T-cell (primary cell): ENCODE results near the gene TXNRD1. TPM values are rescaled to one million over a fixed set of nuclear protein-coding genes. Genes with fewer than 3 reads are reported as not detected.

Experiments
- ATAC-seq, 4 experiments: fragments of 200-7000 bp in 3 of 4; fragments of 150-1000 bp in 1 of 4; cut with Tn5 transposase; replicated peaks in 1 of 4; 1 replicate in 3 of 4; 2 replicates in 1 of 4; pipeline ENCODE4 v1.10.0; 2021; ENCODE audit warnings: moderate library complexity in 3 of 4, mild to moderate bottlenecking in 2 of 4, moderate number of reproducible peaks in 1 of 4
- CTCF ChIA-PET, 2 donors: fragments of 300-600 bp; sonication (Branson Sonifier 250); formaldehyde crosslinking; loops; one replicate each; lab custom pipeline; 2022; ENCODE audit warnings: antibody characterized with exemption in 2 of 2; lab: Charles Lee
- POLR2A ChIA-PET, 2 donors: fragments of 300-600 bp; sonication (Branson Sonifier 250); formaldehyde crosslinking; loops; one replicate each; lab custom pipeline; 2022; ENCODE audit warnings: antibody characterized with exemption in 2 of 2; lab: Charles Lee
- DNase-seq, 35 experiments: peaks; one replicate each; pipeline versions ENCODE4 v3.0.0 to v3.0.0-alpha.2; 2013 to 2023
- H3K27ac ChIP-seq: one replicate; pipeline ENCODE4 v1.5.1; 2013; ENCODE audit warnings: low read length
- H3K27me3 ChIP-seq, 2 experiments: replicated peaks in 1 of 2; 1 replicate in 1 of 2; 2 replicates in 1 of 2; pipeline versions ENCODE4 v1.6.1 to v1.7.0; 2013; ENCODE audit warnings: low read length in 1 of 2, mixed read lengths in 1 of 2; ENCODE audit not compliant: control insufficient read depth in 2 of 2, insufficient read depth in 2 of 2; ENCODE audit errors: extremely low read depth in 1 of 2
- H3K36me3 ChIP-seq, 2 donors: 1 replicate in 1 of 2; 2 replicates in 1 of 2; pipeline versions ENCODE4 v1.6.1 to v1.7.0; 2013; ENCODE audit warnings: low read length in 1 of 2; ENCODE audit not compliant: control insufficient read depth in 2 of 2, insufficient read depth in 1 of 2; ENCODE audit errors: extremely low read depth in 1 of 2
- H3K4me1 ChIP-seq, 2 experiments: 1 replicate in 1 of 2; 2 replicates in 1 of 2; pipeline versions ENCODE4 v1.6.1 to v1.7.0; 2013; ENCODE audit warnings: low read length in 2 of 2, mixed read lengths in 1 of 2; ENCODE audit not compliant: insufficient read depth in 2 of 2, control insufficient read depth in 1 of 2; ENCODE audit errors: extremely low read depth in 1 of 2
- H3K4me3 ChIP-seq, 2 donors: 1 replicate in 1 of 2; 2 replicates in 1 of 2; pipeline versions ENCODE4 v1.5.1 to v1.7.0; 2013; ENCODE audit warnings: mild to moderate bottlenecking in 2 of 2, low read length in 1 of 2, moderate library complexity in 1 of 2; ENCODE audit not compliant: control insufficient read depth in 1 of 2; ENCODE audit errors: extremely low read depth in 1 of 2
- H3K9me3 ChIP-seq: 2 replicates; pipeline ENCODE4 v1.7.0; 2013
- H3K27ac Mint-ChIP-seq, 2 donors: one replicate each; pipeline ENCODE4 v1.8.0; 2020 to 2021; ENCODE audit warnings: mild to moderate bottlenecking in 2 of 2, mixed read lengths in 2 of 2
- H3K27me3 Mint-ChIP-seq, 2 donors: one replicate each; pipeline ENCODE4 v1.8.0; 2021 to 2022; ENCODE audit warnings: mixed read lengths in 2 of 2
- H3K36me3 Mint-ChIP-seq: one replicate; pipeline ENCODE4 v1.8.0; 2021; ENCODE audit warnings: mixed read lengths
- H3K4me1 Mint-ChIP-seq, 3 donors: one replicate each; pipeline ENCODE4 v1.8.0; 2020 to 2022; ENCODE audit warnings: mixed read lengths in 3 of 3, mild to moderate bottlenecking in 1 of 3
- H3K4me3 Mint-ChIP-seq, 3 donors: one replicate each; pipeline ENCODE4 v1.8.0; 2020 to 2022; ENCODE audit warnings: mild to moderate bottlenecking in 3 of 3, mixed read lengths in 3 of 3, moderate library complexity in 3 of 3
- H3K9me3 Mint-ChIP-seq, 3 donors: one replicate each; pipeline ENCODE4 v1.8.0; 2020 to 2022; ENCODE audit warnings: mixed read lengths in 3 of 3
- WGBS: methylation state at CpG from one replicate; pipeline ENCODE4 v1.1.5; 2013; ENCODE audit warnings: missing lambda C conversion rate; ENCODE audit not compliant: insufficient coverage; 5-methylcytosine and 5-hydroxymethylcytosine counted together
- total RNA-seq, 35 experiments: library from RNA in 6 of 35; stranded (reverse) in 6 of 35; fragments of 120-200 nt in 1 of 35; gene quantifications; one replicate each; pipeline versions ENCODE4 v1.2.1 to v1.2.4 and lab custom pipeline; 2013 to 2026

Gene TXNRD1
- total RNA-seq, 5 donors from 2014 or later (not counting 1 experiment from before 2014, with no cell fraction given), result 33.1 to 91.7 (median 68.9) TPM

GRCh38 chr12:104372721-104373335 lies 157.2 kb downstream of the TXNRD1 start:
- H3K36me3 ChIP-seq, result no peaks in the 10 kb centered on the region
- Mint-ChIP-seq H3K4me3 (no peak overlapping the region), H3K4me1 (peaks cover 11 to 20% (median 14%) of the 10 kb centered on the region in 3 donors), H3K9me3 (peaks cover 0 to 8% (median 6%) of the 10 kb centered on the region in 3 donors), H3K27me3 (peaks cover 0 to 3% of the 10 kb centered on the region in 2 donors), H3K36me3 (peaks cover 7% of the 10 kb centered on the region), H3K27ac (no peak overlapping the region)
- DNase-seq (no peak), ATAC-seq (no peak)
- CTCF ChIA-PET, result interaction anchor here in 1 of 2 donors (0.6 kb wide), 1 partner anchor 172 kb away, joined by 3 read pairs; no protein-coding TSS in a partner anchor
- H3K27me3 ChIP-seq, result peaks cover 0 to 3% of the 10 kb centered on the region in 2 experiments
- WGBS, result 96% methylated on average over 7 of the region's 10 CpGs
- H3K4me3 ChIP-seq, result no peak overlapping the region
- H3K9me3 ChIP-seq, result no peaks in the 10 kb centered on the region
- POLR2A ChIA-PET, result no interaction called here
- H3K27ac ChIP-seq, result no peak overlapping the region
- H3K4me1 ChIP-seq, result peaks cover 4 to 15% of the 10 kb centered on the region in 2 experiments

- no peak for ATAC-seq
- H3K27ac Mint-ChIP-seq, result no peak overlapping the region
- peaks cover 7% of the 10 kb centered on the region for H3K36me3 Mint-ChIP-seq
- DNase-seq, result no peak
- POLR2A ChIA-PET, result no interaction called here
- H3K9me3 Mint-ChIP-seq, result peaks cover 0 to 8% (median 6%) of the 10 kb centered on the region in 3 donors
- WGBS, result no CpG with 5 or more reads among the region's 2 CpGs
- peaks cover 0 to 3% of the 10 kb centered on the region in 2 experiments for H3K27me3 ChIP-seq
- peaks cover 11 to 20% (median 14%) of the 10 kb centered on the region in 3 donors for H3K4me1 Mint-ChIP-seq
- H3K4me3 Mint-ChIP-seq, result no peak overlapping the region
- no peak overlapping the region for H3K4me3 ChIP-seq
- no peaks in the 10 kb centered on the region for H3K27me3 Mint-ChIP-seq
- H3K36me3 ChIP-seq, result no peaks in the 10 kb centered on the region
- peaks cover 4 to 15% of the 10 kb centered on the region in 2 experiments for H3K4me1 ChIP-seq
- H3K27ac ChIP-seq, result no peak overlapping the region
- CTCF ChIA-PET, result interaction anchor here in 1 of 2 donors (1.1 kb wide), 1 partner anchor 116 kb away, joined by 3 read pairs; no protein-coding TSS in a partner anchor
- no peaks in the 10 kb centered on the region for H3K9me3 ChIP-seq
These were observed 158.5 kb downstream of the TXNRD1 start for GRCh38 chr12:104374071-104374470.

- H3K27me3 ChIP-seq, result peaks cover 0 to 3% of the 10 kb centered on the region in 2 experiments
- peaks cover 4 to 15% of the 10 kb centered on the region in 2 experiments for H3K4me1 ChIP-seq
- H3K4me1 Mint-ChIP-seq, result peaks cover 11 to 20% (median 14%) of the 10 kb centered on the region in 3 donors
- 50% methylated on average over 2 of the region's 6 CpGs for WGBS
- peaks cover 0 to under 1% (median 0%) of the 10 kb centered on the region in 3 donors for H3K9me3 Mint-ChIP-seq
- CTCF ChIA-PET, result interaction anchor here in 1 of 2 donors (1.1 kb wide), 1 partner anchor 117 kb away, joined by 3 read pairs; no protein-coding TSS in a partner anchor
- H3K9me3 ChIP-seq, result no peaks in the 10 kb centered on the region
- H3K36me3 ChIP-seq, result no peaks in the 10 kb centered on the region
- H3K36me3 Mint-ChIP-seq, result no peaks in the 10 kb centered on the region
- no peaks in the 10 kb centered on the region for H3K27me3 Mint-ChIP-seq
- POLR2A ChIA-PET, result no interaction called here
- no peak overlapping the region for H3K4me3 Mint-ChIP-seq
- ATAC-seq, result no peak
- H3K4me3 ChIP-seq, result no peak overlapping the region
- no peak overlapping the region for H3K27ac ChIP-seq
- no peak overlapping the region for H3K27ac Mint-ChIP-seq
- no peak for DNase-seq
These were observed 159.2 kb downstream of the TXNRD1 start for GRCh38 chr12:104374806-104375205.

GRCh38 chr12:104375775-104376174 lies 160.2 kb downstream of the TXNRD1 start:
- Mint-ChIP-seq H3K27me3 (no peaks in the 10 kb centered on the region), H3K36me3 (no peaks in the 10 kb centered on the region), H3K4me1 (peaks cover 11 to 19% (median 14%) of the 10 kb centered on the region in 3 donors), H3K4me3 (no peak overlapping the region), H3K27ac (no peak overlapping the region), H3K9me3 (no peaks in the 10 kb centered on the region)
- WGBS, result 79% methylated on average over 2 of the region's 4 CpGs
- H3K27me3 ChIP-seq, result peaks cover 0 to 3% of the 10 kb centered on the region in 2 experiments
- H3K27ac ChIP-seq, result no peak overlapping the region
- H3K9me3 ChIP-seq, result no peaks in the 10 kb centered on the region
- H3K36me3 ChIP-seq, result no peaks in the 10 kb centered on the region
- ATAC-seq, result no peak
- no peak for DNase-seq
- peaks cover 4 to 15% of the 10 kb centered on the region in 2 experiments for H3K4me1 ChIP-seq
- H3K4me3 ChIP-seq, result no peak overlapping the region
- CTCF ChIA-PET, result interaction anchor here in 1 of 2 donors (0.5 kb wide), 1 partner anchor 298 kb away, joined by 3 read pairs; no protein-coding TSS in a partner anchor
- POLR2A ChIA-PET, result no interaction called here

- peaks cover 4 to 14% of the 10 kb centered on the region in 2 experiments for H3K4me1 ChIP-seq
- WGBS, result 93% methylated on average over 12 of the region's 18 CpGs
- H3K36me3 Mint-ChIP-seq, result no peaks in the 10 kb centered on the region
- H3K4me3 ChIP-seq, result no peak overlapping the region
- no peak overlapping the region for H3K4me3 Mint-ChIP-seq
- H3K27ac Mint-ChIP-seq, result no peak overlapping the region
- CTCF ChIA-PET, result no interaction called here
- no peak for ATAC-seq
- no peaks in the 10 kb centered on the region for H3K36me3 ChIP-seq
- H3K9me3 ChIP-seq, result no peaks in the 10 kb centered on the region
- DNase-seq, result no peak
- H3K27me3 Mint-ChIP-seq, result peaks cover 5 to 6% of the 10 kb centered on the region in 2 donors
- POLR2A ChIA-PET, result no interaction called here
- no peaks in the 10 kb centered on the region for H3K9me3 Mint-ChIP-seq
- peaks cover 11 to 13% (median 11%) of the 10 kb centered on the region in 3 donors for H3K4me1 Mint-ChIP-seq
- H3K27me3 ChIP-seq, result peaks cover 0 to 7% of the 10 kb centered on the region in 2 experiments
- no peak overlapping the region for H3K27ac ChIP-seq
These were observed 161.3 kb downstream of the TXNRD1 start for GRCh38 chr12:104376650-104377513.

- no peak overlapping the region for H3K4me3 Mint-ChIP-seq
- peaks cover 0 to 8% of the 10 kb centered on the region in 2 experiments for H3K27me3 ChIP-seq
- DNase-seq, result no peak
- peaks cover 5 to 6% of the 10 kb centered on the region in 2 donors for H3K27me3 Mint-ChIP-seq
- H3K9me3 ChIP-seq, result no peaks in the 10 kb centered on the region
- no peak overlapping the region for H3K4me3 ChIP-seq
- H3K9me3 Mint-ChIP-seq, result no peaks in the 10 kb centered on the region
- peaks cover 10 to 11% (median 11%) of the 10 kb centered on the region in 3 donors for H3K4me1 Mint-ChIP-seq
- H3K36me3 ChIP-seq, result no peaks in the 10 kb centered on the region
- ChIA-PET CTCF (no interaction called here), POLR2A (interaction anchor here in 1 of 2 donors (0.6 kb wide), 1 partner anchor 517 kb away, joined by 4 read pairs; no protein-coding TSS in a partner anchor)
- H3K4me1 ChIP-seq, result peaks cover 2 to 14% of the 10 kb centered on the region in 2 experiments
- no peak for ATAC-seq
- no peaks in the 10 kb centered on the region for H3K36me3 Mint-ChIP-seq
- H3K27ac ChIP-seq, result no peak overlapping the region
- 50% methylated on average over 2 of the region's 5 CpGs for whole genome bisulfite sequencing
- H3K27ac Mint-ChIP-seq, result no peak overlapping the region
These were observed 161.9 kb downstream of the TXNRD1 start for GRCh38 chr12:104377514-104377812.
